HG02938 (cell line): ENCODE measurements around the gene HOOK1.
"Not testable (repeated sequence)": the region's sequence is repeated elsewhere in the genome, so short reads cannot be mapped to it uniquely, and the experiment has no call there.

Experiments
- ATAC-seq: cut with Tn5 transposase; IDR thresholded peaks from one replicate; pipeline ENCODE4 v1.9.1; 2021; ENCODE audit warnings: mild to moderate bottlenecking, moderate library complexity; ENCODE audit not compliant: unreplicated experiment

HOOK1 gene

DNA sequence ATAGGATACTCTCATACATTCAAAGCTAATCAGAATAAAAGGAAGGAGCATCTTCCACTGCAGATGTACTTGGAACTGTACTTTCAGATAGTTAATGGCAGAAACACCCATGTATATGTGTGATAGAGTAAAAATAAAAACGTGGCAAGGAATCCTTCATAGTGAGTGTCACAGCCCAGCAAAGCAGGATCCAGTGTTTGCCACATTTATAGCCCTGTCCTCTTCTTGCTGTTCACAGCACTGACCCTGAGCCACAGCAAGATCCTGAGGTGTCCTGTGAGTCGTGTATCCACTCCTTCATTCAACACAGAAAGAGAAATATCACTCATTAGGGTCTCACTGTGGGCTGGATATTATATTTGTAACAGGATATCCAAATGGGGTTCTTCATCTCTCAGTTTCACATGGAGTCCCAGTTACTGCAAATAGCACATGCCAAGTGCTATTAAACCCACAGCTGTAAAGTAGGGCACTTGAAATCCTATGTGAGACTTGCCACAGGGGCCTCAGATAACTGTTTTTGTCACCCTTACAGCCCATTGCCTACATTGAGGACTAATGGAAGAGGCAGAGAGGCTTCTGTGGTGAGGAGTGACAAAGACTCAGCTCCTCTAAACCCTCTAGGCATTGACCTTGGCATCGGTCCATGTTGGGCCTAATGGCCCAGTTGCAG lies 70.5 kb downstream of the HOOK1 start:
- no peak for ATAC-seq

DNA sequence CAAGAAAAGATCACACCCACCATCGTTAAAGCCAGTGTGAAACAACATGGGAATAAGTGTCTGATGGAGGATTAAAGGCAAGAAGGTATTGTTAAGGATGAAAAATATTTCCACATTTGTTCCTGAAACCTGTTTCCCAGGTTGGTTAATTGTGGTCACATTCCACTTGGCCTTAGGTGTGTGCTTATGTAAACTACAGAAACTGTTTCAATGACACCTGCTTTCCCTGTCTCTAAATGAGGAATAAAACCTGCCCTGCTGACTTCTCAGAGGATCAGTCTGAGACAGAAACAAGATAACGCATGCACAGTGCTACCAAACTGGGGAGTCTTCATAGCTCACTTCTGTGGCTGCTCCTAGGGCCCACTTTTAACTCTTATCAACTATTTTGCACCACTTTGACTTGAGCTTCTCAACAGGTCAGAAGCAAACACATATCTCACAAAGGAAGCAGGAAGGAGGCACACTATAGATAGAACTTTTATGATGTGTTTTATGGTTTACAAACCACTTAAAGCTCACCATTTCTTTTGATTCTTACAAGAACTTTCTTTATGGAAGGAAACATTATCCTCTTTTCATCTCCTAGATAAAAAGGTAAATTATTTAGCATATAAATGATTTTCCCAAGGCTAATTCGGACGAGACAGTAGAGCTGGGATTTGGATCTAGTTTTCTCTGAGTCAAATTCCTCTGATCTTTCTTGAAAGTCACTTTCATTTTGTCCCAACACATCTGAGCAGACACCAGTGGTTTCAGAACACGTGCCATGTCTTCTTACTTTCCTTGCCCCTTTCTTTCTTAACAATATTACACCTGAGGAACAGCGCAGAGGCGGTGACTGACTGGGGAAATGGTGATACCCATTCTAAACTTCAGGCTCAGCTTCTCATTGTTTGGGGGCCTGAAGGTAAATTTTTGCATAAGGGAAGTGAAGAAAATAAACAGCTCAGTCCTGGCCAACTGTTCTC lies 78.4 kb downstream of the HOOK1 start:
- ATAC-seq: no peak

DNA sequence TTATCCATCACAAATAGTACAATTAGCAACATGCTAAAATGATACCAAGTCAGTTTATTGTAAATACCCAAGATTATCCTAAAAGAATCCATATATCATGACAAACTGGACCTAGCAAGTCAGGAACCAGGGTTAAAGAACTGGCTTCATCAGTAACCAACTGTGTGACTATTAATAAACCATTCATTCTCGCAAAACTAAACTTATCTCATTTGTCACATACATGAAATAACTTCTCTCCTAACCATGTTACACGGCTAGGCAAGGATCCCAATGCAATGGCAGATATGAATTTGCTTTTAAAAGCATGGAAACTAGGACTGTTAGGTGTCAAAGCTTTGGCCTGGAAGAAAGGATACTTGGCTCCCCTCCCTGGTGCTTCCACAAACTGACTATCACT lies 82.4 kb downstream of the HOOK1 start:
- ATAC-seq: no peak

DNA sequence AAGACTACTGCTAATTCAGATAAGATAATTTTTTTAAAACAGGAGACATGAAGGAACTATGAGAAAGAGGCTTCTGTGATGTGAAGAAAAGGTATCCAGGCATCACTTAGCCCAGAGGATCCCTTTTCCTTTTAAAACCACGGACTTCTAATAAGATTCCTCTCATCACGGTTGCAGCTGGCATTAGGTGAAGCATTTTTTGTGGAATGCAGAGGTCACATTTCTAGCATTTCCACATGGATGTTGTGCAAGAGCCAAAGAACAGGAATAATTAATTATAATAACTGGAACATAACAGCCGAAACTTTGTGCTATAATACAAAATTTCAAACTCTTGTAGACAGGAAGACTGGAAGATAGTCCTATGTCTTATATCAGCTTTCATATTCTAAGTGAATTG lies 84.2 kb downstream of the HOOK1 start:
- no peak for ATAC-seq

DNA sequence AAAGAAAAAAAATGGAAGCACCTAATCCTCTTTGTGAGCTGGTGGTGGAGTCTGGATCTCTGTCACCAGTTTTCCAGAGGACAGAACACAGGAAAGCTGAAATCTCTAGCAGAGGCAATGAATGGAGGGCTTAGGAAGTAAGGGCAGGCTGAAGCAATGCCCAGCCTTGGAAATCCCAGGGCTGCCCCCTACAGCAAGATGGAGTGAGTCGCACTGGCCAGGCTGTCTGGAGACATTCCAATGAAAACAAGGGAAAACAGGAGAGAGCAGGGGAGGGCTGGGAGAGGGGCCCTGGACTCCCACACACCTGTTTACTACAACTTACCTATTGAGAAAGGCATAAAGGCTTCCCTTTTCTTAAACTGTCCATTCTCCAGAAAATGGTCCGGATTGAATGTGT lies 85.9 kb downstream of the HOOK1 start:
- ATAC-seq: no peak

DNA sequence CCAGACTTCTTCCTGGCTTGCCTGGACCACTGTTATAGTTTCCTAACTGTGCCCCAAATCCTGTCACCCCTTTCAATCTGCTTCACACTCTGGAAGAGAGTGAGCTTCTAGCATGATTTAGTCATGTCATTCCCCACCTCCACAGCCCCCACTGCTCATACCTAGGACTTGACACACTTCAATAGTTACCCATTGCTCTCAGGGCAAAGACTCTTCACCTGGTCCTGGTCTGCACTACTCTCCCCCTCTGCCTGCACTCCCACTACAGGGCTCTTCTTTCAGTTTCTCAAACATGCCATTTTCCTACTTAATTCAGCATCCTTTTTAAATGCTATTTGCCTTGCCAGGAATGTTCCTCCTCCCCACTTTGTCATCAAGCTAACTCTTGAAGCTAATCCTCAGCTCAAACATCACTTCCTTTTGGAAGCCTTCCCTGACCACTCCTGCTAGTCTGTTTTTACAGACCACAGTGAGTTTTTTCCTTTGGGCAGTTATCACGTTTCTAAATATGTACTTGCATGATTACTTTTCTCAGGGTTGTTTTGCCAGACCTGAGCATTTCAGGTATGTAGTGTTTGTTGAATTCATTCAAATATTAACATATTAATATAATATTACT lies 87.1 kb downstream of the HOOK1 start:
- ATAC-seq: no peak

DNA sequence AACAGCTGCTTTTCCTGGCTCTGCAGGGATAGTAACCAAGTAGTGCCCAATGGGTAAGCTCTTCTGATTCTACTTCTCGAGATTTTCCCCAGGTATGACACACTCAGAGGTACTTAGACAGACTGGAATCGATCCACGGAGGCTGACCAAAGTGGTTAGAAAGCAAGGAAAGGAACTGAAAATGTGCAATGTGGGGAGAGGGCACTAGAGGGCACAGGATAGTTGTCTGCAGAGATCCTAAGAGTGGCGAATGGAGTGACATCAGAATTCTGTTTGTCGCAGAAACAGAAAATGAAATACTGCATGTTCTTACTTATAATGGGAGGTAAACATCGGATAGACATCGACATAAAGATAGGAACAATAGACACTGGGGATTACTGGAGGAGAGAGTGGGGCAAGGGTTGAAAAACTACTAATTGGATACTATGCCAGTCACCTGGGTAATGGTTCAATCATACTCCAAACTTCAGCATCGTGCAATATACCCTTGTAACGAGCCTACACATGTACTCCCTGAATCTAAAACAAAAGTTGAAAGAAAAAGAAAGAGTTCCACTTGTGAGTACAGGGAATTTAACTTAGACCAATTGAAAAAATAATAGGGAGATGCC lies 88.5 kb downstream of the HOOK1 start:
- peak; percentile 78 for ATAC-seq

DNA sequence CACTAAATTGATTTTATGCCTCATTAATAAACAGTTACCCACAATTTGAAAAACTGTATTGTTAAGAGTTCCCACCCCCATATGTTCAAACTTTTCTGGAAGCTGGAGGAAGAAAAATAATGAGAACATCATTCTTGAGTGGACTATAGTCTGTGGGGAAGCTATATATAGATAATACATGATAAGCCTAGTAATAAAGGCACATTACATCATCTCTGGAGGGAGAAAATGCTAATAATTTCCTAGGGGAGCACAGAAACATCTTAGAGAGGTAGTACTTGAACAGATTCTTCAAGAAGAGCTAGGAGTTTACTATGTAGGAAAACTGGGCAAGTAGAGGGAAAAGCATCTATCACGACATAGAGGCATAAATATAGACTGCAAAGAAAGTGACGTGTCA lies 92.2 kb downstream of the HOOK1 start:
- no peak for ATAC-seq

DNA sequence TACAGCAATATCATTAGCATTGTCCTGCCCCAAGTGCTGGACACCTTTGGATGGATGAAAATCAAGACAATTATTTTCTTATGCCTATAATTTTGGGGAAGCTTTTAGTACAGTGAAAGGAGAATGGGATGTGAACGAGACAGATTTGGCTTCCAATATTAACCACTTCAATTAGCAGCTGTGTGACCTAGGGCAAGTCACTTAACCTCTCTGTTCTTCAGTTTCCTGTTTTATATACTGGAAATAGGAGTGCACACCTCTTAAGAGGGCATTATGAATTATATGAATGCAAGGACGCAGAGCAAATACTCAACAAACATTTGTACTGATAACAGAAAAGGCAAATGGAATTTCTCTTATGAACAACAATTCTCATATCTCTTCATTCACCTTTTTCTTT lies 93.3 kb downstream of the HOOK1 start:
- no peak for ATAC-seq

DNA sequence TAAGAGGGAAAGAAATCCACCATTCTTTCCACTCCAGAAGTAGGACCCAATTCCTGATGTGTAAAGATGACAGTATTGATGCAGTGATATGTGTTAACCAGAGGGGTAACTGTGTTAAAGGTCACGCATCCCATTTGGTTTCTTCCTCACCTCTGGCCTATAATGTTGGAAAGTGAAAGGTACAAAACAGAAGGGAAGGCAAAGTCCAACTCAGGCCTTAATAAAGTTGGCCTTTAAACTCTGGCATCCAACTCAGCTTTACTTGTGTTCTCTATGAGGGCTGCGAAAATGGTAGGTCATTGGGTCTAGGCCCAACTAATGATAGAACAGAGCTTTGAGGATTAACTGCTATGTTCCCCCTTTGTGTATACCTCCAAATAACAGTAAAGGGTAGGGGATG lies 93.9 kb downstream of the HOOK1 start:
- no peak for ATAC-seq

DNA sequence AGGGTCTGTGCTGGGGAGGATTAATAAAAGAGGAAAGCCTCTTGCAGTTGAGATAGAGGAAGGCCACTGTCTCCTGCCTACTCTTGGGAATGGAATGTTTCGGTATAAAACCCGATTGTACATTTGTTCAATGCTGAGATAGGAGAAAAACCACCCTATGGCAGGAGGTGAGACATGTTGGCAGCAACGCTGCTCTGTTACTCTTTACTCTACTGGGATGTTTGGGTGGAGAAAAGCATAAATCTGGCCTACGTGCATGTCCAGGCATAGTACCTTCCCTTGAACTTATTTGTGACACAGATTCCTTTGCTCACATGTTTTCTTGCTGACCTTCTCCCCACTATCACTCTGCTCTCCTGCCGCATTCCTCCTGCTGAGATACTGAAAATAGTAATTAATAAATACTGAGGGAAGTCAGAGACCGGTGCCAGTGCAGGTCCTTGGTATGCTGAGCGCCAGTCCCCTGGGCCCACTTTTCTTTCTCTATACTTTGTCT lies 100.1 kb downstream of the HOOK1 start:
- ATAC-seq: not testable (repeated sequence)

DNA sequence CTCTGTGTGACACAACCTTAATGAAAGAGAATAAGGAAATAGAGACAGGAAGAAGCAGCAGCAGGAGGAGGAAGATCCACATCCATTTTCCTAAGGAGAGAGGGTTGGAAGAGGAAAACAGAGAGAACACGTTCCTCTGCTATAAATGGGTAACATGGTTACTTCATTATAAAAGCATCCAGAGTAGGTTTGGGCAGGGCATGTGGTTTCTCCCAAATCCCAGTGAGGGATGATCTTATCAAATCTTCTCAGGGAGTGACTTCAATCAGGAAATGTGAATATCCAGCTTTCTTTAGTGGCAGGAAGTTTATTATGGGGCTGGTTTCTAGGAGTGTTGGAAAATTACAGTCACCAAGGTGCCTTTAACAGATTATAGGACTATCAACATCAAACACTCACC lies 100.8 kb downstream of the HOOK1 start:
- no peak for ATAC-seq

DNA sequence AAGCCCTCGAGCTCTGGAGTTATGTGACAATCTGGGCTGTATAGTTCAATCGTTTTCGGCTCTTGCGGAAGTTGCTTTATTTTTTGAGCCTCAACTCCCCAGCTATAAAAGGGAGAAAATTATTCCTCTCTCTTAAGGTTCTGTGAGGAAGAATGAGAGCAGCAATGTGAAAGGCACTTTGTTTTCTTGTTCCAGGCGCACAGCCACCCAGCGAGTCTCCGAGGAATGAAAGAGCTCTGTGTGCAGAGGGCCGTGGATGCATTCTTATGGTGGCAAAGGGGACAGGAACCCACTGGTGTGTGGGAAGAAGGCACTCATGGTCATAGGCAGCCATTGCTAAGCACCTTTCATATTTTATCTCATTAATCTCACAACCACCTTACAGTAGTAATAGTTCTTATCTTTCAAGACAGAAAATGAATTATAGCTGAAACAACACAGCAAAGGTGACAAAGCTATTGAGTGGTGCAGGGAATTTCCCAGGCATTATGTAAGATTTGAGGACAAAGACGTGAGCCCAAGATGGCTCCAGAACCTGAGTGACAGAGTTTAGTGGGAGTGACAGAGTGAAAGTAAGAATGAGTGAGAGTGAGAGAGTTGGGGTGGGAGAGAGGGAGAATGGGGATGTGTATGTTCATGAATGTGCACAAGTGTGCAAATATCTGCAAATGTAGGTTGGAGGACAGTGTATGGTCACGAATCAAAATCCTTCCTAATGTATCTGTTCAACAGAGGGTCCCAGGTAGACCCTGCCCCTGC lies 102.5 kb downstream of the HOOK1 start:
- ATAC-seq: no peak

DNA sequence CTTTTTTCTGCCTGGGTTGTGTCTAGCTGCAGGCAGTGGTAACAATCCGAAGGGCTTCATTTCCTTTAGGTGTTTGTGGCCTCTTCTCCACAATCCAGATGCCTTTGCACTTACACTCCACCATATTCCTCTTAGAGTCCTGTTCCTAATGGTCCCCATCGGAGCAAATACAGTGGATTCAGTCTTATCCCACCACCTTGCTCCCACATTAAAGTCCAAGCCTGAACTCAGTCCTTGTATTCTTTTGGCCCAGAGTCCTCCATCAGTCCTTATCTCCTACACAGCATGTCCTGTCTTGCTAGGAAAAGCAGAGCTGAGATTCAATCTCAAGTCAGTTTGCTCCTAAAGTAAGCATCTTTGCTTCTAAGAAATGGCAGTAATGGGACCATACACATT lies 103.0 kb downstream of the HOOK1 start:
- ATAC-seq: no peak

DNA sequence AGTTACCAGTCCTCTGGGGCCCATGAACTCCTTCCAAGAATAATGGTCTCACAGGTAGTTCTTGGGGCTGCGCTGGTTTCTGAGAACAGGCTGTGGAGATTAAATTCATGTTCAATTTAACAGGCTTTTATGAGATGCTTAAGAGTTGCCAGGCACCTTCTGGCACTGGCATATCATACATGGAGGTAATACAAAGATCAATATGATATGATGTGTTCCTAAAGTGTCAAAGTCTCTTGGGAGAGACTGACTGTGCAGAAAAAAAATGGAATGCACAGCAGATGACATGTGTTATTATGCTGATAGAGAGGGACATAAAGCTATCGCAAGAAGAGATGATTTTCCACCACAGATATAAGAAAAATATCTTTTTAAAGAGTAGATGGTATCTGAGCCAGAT lies 105.0 kb downstream of the HOOK1 start:
- ATAC-seq: no peak

DNA sequence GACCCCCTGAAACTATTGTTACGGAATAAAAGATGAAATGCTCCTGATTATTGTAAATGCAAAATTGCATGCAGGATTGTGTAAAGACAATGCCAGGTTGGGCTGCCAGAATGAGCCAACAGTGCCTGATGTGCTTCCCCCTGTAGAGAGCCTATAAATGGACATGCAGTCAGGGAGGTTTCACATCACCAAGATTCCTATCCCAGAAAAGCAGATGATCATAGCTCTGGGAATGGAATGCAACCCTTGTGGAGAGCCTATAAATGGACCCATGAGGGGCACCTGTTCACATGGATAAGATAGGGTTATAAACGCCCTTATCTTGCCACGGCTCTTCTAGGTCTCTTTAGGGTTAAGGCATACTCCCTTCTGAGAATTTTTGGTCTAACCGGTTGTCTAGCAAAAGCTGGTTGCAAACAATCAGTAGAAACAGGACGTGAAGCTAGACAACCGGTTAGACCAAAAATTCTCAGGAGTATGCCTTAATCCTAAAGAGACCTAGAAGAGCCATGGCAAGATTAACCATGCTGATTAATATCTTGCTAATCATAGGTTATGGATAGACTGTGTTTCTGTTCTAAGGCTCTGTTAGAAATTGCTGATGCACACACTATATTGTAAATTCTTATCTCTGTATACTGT lies 106.6 kb downstream of the HOOK1 start:
- not testable (repeated sequence) for ATAC-seq

DNA sequence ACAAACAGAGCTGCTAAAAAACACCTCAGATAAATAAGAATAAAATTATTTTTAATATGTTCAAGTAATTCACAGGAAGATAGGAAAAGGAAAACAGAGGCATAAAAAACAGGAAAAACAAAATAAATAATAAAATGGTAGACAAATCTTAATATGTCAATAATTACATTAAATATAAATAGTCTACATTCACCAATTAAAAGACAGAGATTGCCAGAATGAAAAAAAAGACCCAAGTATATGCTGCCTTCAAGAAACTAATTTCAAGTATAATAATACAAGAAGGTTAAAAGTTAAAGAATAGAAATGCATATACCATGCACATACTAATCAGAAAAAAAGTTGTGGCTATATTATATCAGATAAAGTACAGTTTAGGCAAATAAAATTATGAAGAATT lies 109.9 kb downstream of the HOOK1 start:
- no peak for ATAC-seq
